Measurements from ENCODE around the gene SFT2D2.

The SFT2D2 gene

DNA sequence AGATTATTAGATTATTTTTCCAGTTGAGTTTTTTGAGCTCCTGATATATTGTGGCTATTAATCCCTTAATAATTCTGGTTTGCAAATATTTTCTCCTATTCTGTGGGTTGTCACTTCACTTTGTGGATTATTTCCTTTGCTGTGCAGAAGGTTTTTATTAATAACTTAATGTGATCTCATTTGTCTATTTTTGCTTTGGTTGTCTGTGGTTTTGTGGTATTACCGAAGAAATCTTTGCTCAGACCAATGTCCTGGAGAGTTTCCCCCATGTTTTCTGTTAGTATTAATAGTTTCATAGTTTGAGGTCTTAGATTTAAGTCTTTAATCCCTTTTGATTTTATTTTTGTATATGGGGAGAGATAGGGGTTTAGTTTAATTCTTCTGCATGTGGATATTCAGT, 47.8 kb downstream of the SFT2D2 start:
- in situ Hi-C loops (cut with MboI; ENCODE audit: low sequenced_read_pairs, unreplicated experiment) = no loop called here
- TF ChIP-seq, protein P1, sequence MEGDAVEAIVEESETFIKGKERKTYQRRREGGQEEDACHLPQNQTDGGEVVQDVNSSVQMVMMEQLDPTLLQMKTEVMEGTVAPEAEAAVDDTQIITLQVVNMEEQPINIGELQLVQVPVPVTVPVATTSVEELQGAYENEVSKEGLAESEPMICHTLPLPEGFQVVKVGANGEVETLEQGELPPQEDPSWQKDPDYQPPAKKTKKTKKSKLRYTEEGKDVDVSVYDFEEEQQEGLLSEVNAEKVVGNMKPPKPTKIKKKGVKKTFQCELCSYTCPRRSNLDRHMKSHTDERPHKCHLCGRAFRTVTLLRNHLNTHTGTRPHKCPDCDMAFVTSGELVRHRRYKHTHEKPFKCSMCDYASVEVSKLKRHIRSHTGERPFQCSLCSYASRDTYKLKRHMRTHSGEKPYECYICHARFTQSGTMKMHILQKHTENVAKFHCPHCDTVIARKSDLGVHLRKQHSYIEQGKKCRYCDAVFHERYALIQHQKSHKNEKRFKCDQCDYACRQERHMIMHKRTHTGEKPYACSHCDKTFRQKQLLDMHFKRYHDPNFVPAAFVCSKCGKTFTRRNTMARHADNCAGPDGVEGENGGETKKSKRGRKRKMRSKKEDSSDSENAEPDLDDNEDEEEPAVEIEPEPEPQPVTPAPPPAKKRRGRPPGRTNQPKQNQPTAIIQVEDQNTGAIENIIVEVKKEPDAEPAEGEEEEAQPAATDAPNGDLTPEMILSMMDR (IDR thresholded peaks at IDR 0.05; ENCODE audit: borderline replicate concordance, control extremely low read depth, extremely low read depth, insufficient read depth, missing control alignments) = no peak
- DNase-seq (ENCODE audit: low spot score) = no peak

DNA sequence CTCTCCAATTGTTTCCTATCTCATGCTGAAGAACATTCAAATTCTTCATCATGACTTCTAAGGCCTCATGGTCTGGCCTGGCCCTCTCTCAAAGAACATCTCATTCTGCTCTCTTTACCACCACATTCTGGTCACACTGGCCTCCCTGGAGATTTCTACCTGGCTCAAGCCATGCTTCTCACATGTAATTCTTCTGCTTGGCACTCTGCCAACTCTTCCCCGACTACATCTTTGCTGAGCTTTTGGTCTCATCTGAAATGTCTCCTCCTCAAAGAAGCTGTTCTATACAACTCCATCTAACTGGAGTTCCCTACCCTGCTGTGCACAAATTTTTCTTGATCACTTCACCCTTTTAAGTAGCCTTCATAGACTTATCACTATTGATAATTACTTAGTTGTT, 53.4 kb downstream of the SFT2D2 start:
- no peak for DNase-seq (ENCODE audit: low spot score)
- in situ Hi-C loops (cut with MboI; ENCODE audit: low sequenced_read_pairs, unreplicated experiment) = no loop called here
- TF ChIP-seq, protein P1 (IDR thresholded peaks at IDR 0.05; ENCODE audit: borderline replicate concordance, control extremely low read depth, extremely low read depth, insufficient read depth, missing control alignments) = no peak

DNA sequence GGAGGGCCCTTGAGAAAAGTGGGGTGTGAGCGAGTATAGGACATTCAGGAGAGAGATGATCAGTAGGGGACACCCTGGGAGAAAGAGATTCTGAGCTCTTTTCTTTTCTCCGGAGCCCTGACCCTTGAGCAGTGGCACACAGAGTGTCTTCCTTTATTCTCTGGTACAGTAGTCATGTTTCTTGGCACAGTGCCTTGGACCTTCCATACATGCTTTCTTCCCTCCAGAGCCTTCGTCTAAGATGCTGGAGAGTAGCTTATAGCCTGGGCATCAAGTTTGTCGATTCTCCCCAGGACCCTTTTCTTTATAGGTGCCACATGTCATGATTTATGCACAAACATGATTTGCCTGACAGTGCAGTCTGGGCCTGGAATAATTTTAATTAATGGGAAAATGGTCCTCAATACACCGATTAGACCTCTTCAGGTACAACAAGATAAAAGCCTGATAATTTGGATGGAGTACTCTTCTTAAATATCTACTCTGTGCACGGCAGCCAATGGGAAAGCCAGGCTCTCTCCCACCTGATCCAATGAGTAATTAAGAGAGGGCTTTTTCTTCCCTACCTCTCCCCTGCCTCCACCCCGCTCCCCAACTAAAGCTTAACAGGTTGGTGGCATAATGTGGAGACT, 54.6 kb downstream of the SFT2D2 start, which contains the start of gene TBX19:
Gene TBX19 (plus strand): TSS at position 582 of the 632 bp plus-strand sequence. CDS start 214 bp downstream, outside the sequence.
- TF ChIP-seq, protein P1 (IDR thresholded peaks at IDR 0.05; ENCODE audit: borderline replicate concordance, control extremely low read depth, extremely low read depth, insufficient read depth, missing control alignments) = no peak
- DNase-seq (ENCODE audit: low spot score) = no peak
- in situ Hi-C loops (cut with MboI; ENCODE audit: low sequenced_read_pairs, unreplicated experiment) = no loop called here

GRCh38 chr1:168281603-168282325, 56.0 kb downstream of the SFT2D2 start:
- in situ Hi-C loops (cut with MboI; ENCODE audit: low sequenced_read_pairs, unreplicated experiment) = no loop called here
- DNase-seq (ENCODE audit: low spot score) = no peak
- TF ChIP-seq, protein P1 (IDR thresholded peaks at IDR 0.05; ENCODE audit: borderline replicate concordance, control extremely low read depth, extremely low read depth, insufficient read depth, missing control alignments) = no peak

DNA sequence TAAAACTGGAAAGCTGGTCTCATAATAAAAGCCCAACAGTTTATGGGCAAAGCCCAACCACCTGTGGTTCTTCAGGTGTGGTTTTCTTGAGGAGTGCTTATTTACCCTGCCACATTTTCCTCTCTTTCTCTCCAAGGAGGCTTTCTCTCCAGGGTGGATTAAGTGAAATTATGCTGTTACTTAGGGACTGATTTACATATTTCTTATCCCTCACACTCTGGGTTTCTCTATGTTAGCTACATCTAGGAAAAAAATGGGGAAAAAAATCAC, 59.7 kb downstream of the SFT2D2 start:
- DNase-seq (ENCODE audit: low spot score) = no peak
- TF ChIP-seq, protein P1 (IDR thresholded peaks at IDR 0.05; ENCODE audit: borderline replicate concordance, control extremely low read depth, extremely low read depth, insufficient read depth, missing control alignments) = no peak
- in situ Hi-C loops (cut with MboI; ENCODE audit: low sequenced_read_pairs, unreplicated experiment) = no loop called here

GRCh38 chr1:168285971-168286927, 60.4 kb downstream of the SFT2D2 start:
- in situ Hi-C loops (cut with MboI; ENCODE audit: low sequenced_read_pairs, unreplicated experiment) = no loop called here
- TF ChIP-seq, protein P1 (IDR thresholded peaks at IDR 0.05; ENCODE audit: borderline replicate concordance, control extremely low read depth, extremely low read depth, insufficient read depth, missing control alignments) = no peak
- DNase-seq (ENCODE audit: low spot score) = no peak
